Central memory CD8-positive, alpha-beta T cell (primary cell): ENCODE data around the gene PTPRM.

Experiments
- ATAC-seq: fragments of 150-1000 bp; cut with Tn5 transposase; replicated peaks from 2 replicates; pipeline ENCODE4 v1.10.0; 2022; ENCODE audit warnings: mild to moderate bottlenecking, moderate FRiP score, moderate number of reproducible peaks; ENCODE audit not compliant: poor library complexity, severe bottlenecking; ENCODE audit errors: extremely low read depth
- DNase-seq, 2 donors: peaks; one replicate each; pipeline ENCODE4 v3.0.0; 2021; ENCODE audit warnings: low spot score in 2 of 2
- H3K27ac Mint-ChIP-seq: one replicate; pipeline ENCODE4 v1.8.0; 2022; ENCODE audit warnings: low read depth, mild to moderate bottlenecking, moderate library complexity, mixed read lengths
- H3K27me3 Mint-ChIP-seq: one replicate; pipeline ENCODE4 v1.8.0; 2022; ENCODE audit warnings: mixed read lengths
- H3K36me3 Mint-ChIP-seq: one replicate; pipeline ENCODE4 v1.8.0; 2022; ENCODE audit warnings: mild to moderate bottlenecking, moderate library complexity, mixed read lengths; ENCODE audit not compliant: insufficient read depth
- H3K4me1 Mint-ChIP-seq: one replicate; pipeline ENCODE4 v1.8.0; 2022; ENCODE audit warnings: mixed read lengths
- H3K4me3 Mint-ChIP-seq: one replicate; pipeline ENCODE4 v1.8.0; 2022; ENCODE audit warnings: mild to moderate bottlenecking, moderate library complexity, mixed read lengths
- H3K9me3 Mint-ChIP-seq: one replicate; pipeline ENCODE4 v1.8.0; 2022; ENCODE audit warnings: mixed read lengths

Gene PTPRM

DNA sequence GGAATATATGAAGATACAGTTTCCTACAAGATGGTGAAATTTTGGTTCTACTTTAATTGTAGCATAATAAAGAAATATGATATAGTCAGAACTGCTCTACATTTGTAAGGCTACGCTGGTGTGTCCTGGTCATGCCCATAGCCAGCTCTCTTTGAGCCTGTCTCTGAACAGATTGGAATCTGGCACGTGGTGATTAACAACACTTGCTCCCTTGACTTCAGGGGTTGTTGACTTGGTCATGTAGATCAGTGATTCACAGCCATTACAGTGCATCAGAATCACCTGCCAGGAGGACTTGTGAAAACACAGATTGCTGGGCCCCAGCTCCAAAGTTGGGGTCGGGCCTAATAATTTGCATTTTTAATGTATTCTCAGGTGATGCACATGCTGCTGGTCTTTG, 80.4 kb downstream of the PTPRM start:
- DNase-seq (no peak), ATAC-seq (no peak)
- no peaks in the 10 kb centered on the region for H3K4me1 Mint-ChIP-seq
- H3K9me3 Mint-ChIP-seq: no peaks in the 10 kb centered on the region
- no peak overlapping the region for H3K27ac Mint-ChIP-seq
- no peaks in the 10 kb centered on the region for H3K36me3 Mint-ChIP-seq
- H3K4me3 Mint-ChIP-seq: no peak overlapping the region
- no peaks in the 10 kb centered on the region for H3K27me3 Mint-ChIP-seq

GRCh38 chr18:7657050-7657449, 89.9 kb downstream of the PTPRM start:
- no peak overlapping the region for H3K27ac Mint-ChIP-seq
- no peak for DNase-seq
- no peaks in the 10 kb centered on the region for H3K9me3 Mint-ChIP-seq
- no peaks in the 10 kb centered on the region for H3K36me3 Mint-ChIP-seq
- H3K27me3 Mint-ChIP-seq: peaks cover 10% of the 10 kb centered on the region
- H3K4me1 Mint-ChIP-seq: no peaks in the 10 kb centered on the region
- no peak for ATAC-seq
- no peak overlapping the region for H3K4me3 Mint-ChIP-seq

GRCh38 chr18:7657937-7658336, 90.8 kb downstream of the PTPRM start:
- no peaks in the 10 kb centered on the region for H3K36me3 Mint-ChIP-seq
- DNase-seq: no peak
- no peak for ATAC-seq

DNA sequence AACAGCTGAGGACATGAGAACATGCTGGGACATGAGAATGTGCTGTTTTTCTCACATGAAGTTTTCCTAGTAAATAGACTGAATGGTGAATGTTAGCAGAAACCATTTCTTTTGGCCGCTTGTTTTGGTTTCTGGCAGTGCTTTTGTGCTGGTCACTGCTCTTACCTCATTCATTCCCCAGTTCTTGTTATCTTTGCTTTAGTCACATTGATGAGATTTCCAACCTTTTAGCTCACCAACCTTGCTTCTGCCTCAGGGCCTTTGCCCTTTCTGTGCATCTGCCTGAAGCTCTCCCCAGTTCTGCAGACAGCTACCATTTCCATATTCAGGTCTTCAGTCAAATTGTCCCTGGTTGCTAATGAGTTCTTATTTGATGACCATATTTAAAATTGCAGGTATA, 91.6 kb downstream of the PTPRM start:
- Mint-ChIP-seq H3K36me3 (no peaks in the 10 kb centered on the region), H3K4me1 (no peaks in the 10 kb centered on the region), H3K27ac (no peak overlapping the region)

More at GRCh38 chr18:7657937-7658336, 90.8 kb downstream of the PTPRM start:
- no peak overlapping the region for H3K4me3 Mint-ChIP-seq
- H3K27me3 Mint-ChIP-seq: peaks cover 10% of the 10 kb centered on the region
- no peak overlapping the region for H3K27ac Mint-ChIP-seq
- no peaks in the 10 kb centered on the region for H3K9me3 Mint-ChIP-seq
- H3K4me1 Mint-ChIP-seq: no peaks in the 10 kb centered on the region

GRCh38 chr18:7661207-7661606, 94.1 kb downstream of the PTPRM start:
- peaks cover 10% of the 10 kb centered on the region for H3K27me3 Mint-ChIP-seq
- DNase-seq (no peak), ATAC-seq (no peak)

More for the DNA sequence above, 91.6 kb downstream of the PTPRM start:
- Mint-ChIP-seq H3K9me3 (no peaks in the 10 kb centered on the region), H3K27me3 (peaks cover 10% of the 10 kb centered on the region), H3K4me3 (no peak overlapping the region)
- DNase-seq: no peak
- ATAC-seq: no peak

GRCh38 chr18:7662866-7663265, 95.8 kb downstream of the PTPRM start:
- no peaks in the 10 kb centered on the region for H3K9me3 Mint-ChIP-seq
- H3K4me3 Mint-ChIP-seq: no peak overlapping the region
- no peak overlapping the region for H3K27ac Mint-ChIP-seq
- DNase-seq (no peak), ATAC-seq (no peak)
- no peaks in the 10 kb centered on the region for H3K4me1 Mint-ChIP-seq
- H3K27me3 Mint-ChIP-seq: no peaks in the 10 kb centered on the region
- H3K36me3 Mint-ChIP-seq: no peaks in the 10 kb centered on the region

More at GRCh38 chr18:7661207-7661606, 94.1 kb downstream of the PTPRM start:
- Mint-ChIP-seq H3K27ac (no peak overlapping the region), H3K36me3 (no peaks in the 10 kb centered on the region), H3K9me3 (no peaks in the 10 kb centered on the region), H3K4me1 (no peaks in the 10 kb centered on the region), H3K4me3 (no peak overlapping the region)

GRCh38 chr18:7663366-7664312, 96.5 kb downstream of the PTPRM start:
- H3K4me1 Mint-ChIP-seq: no peaks in the 10 kb centered on the region
- H3K4me3 Mint-ChIP-seq: no peak overlapping the region
- DNase-seq: no peak
- H3K36me3 Mint-ChIP-seq: no peaks in the 10 kb centered on the region
- H3K9me3 Mint-ChIP-seq: no peaks in the 10 kb centered on the region
- no peak overlapping the region for H3K27ac Mint-ChIP-seq
- ATAC-seq: no peak
- no peaks in the 10 kb centered on the region for H3K27me3 Mint-ChIP-seq

- H3K27me3 Mint-ChIP-seq: no peaks in the 10 kb centered on the region
- no peak overlapping the region for H3K27ac Mint-ChIP-seq
- ATAC-seq: no peak
Observed at GRCh38 chr18:7666195-7666776, 99.2 kb downstream of the PTPRM start.

DNA sequence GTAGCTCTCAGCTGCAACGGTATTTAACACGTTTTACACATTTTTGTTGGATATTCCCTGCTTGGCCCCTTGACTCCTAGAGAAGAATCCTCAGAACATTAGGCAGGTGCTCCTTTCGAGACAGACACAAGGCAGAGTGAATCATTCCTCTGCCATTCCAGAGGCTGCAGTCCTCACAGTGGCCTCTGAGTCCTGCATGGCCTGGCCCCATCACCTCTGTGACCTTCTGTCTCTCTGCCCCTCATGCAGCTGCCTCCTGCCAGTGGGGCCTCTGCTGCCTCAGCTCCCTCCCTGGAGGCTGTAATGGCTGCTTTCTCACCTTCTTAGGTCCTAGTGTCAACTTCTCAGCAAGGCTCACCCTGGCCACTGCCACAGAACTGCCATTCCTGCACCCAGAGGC, 101.3 kb downstream of the PTPRM start:
- peaks cover 5% of the 10 kb centered on the region for H3K9me3 Mint-ChIP-seq
- no peaks in the 10 kb centered on the region for H3K4me1 Mint-ChIP-seq
- no peaks in the 10 kb centered on the region for H3K27me3 Mint-ChIP-seq
- ATAC-seq: no peak
- no peak for DNase-seq
- no peak overlapping the region for H3K27ac Mint-ChIP-seq
- no peak overlapping the region for H3K4me3 Mint-ChIP-seq
- no peaks in the 10 kb centered on the region for H3K36me3 Mint-ChIP-seq

More at GRCh38 chr18:7666195-7666776, 99.2 kb downstream of the PTPRM start:
- DNase-seq: no peak
- no peaks in the 10 kb centered on the region for H3K36me3 Mint-ChIP-seq
- no peaks in the 10 kb centered on the region for H3K9me3 Mint-ChIP-seq
- no peak overlapping the region for H3K4me3 Mint-ChIP-seq
- no peaks in the 10 kb centered on the region for H3K4me1 Mint-ChIP-seq

- no peak overlapping the region for H3K27ac Mint-ChIP-seq
- peaks cover 5% of the 10 kb centered on the region for H3K9me3 Mint-ChIP-seq
- no peak for ATAC-seq
- no peak for DNase-seq
- H3K27me3 Mint-ChIP-seq: no peaks in the 10 kb centered on the region
- no peaks in the 10 kb centered on the region for H3K4me1 Mint-ChIP-seq
- H3K36me3 Mint-ChIP-seq: no peaks in the 10 kb centered on the region
- H3K4me3 Mint-ChIP-seq: no peak overlapping the region
Observed at GRCh38 chr18:7669361-7669760, 102.2 kb downstream of the PTPRM start.

GRCh38 chr18:7671105-7671504, 104.0 kb downstream of the PTPRM start:
- H3K4me1 Mint-ChIP-seq: no peaks in the 10 kb centered on the region
- H3K27ac Mint-ChIP-seq: no peak overlapping the region
- no peak for DNase-seq
- no peaks in the 10 kb centered on the region for H3K27me3 Mint-ChIP-seq
- no peaks in the 10 kb centered on the region for H3K36me3 Mint-ChIP-seq
- no peak overlapping the region for H3K4me3 Mint-ChIP-seq
- peaks cover 5% of the 10 kb centered on the region for H3K9me3 Mint-ChIP-seq
- no peak for ATAC-seq

GRCh38 chr18:7676253-7676873, 109.2 kb downstream of the PTPRM start:
- Mint-ChIP-seq H3K27ac (no peak overlapping the region), H3K36me3 (no peaks in the 10 kb centered on the region), H3K27me3 (no peaks in the 10 kb centered on the region), H3K4me1 (no peaks in the 10 kb centered on the region), H3K9me3 (peaks cover 5% of the 10 kb centered on the region), H3K4me3 (no peak overlapping the region)
- ATAC-seq (no peak), DNase-seq (no peak)

DNA sequence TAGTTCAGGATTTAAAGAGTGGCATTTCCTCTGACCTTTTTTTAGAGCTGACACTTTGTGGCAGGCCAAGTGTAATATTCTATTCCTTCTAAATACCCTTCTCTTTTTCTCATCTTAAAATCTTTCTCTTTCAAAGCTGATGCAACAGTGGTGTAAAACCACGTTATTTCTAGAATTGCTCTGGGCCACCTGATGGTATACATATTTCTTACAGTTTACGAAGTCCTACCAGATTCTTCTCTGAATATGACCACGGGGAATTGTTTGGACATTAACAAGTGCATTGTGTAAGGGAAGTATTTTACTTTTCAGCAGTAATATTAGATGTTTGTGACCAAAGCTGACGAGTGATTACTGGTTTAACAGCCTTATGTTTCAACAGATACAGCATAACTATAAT, 109.9 kb downstream of the PTPRM start:
- no peak overlapping the region for H3K27ac Mint-ChIP-seq
- peaks cover 5% of the 10 kb centered on the region for H3K9me3 Mint-ChIP-seq
- H3K4me1 Mint-ChIP-seq: no peaks in the 10 kb centered on the region
- ATAC-seq (no peak), DNase-seq (no peak)
- no peaks in the 10 kb centered on the region for H3K27me3 Mint-ChIP-seq
- no peaks in the 10 kb centered on the region for H3K36me3 Mint-ChIP-seq
- no peak overlapping the region for H3K4me3 Mint-ChIP-seq
